GM18907 (cell line): Measurements from ENCODE around the gene NFKB1.
"Not testable (repeated sequence)": the region's sequence is repeated elsewhere in the genome, so short reads cannot be mapped to it uniquely, and the experiment has no call there.

Experiments used
- ATAC-seq: cut with Tn5 transposase; IDR thresholded peaks from one replicate; pipeline ENCODE4 v1.9.1; 2021; ENCODE audit warnings: mild to moderate bottlenecking, moderate library complexity; ENCODE audit not compliant: unreplicated experiment

Gene NFKB1

GRCh38 chr4:102500696-102501446 is at the start of gene NFKB1:
Gene NFKB1 (plus strand): TSS chr4:102501359. CDS start chr4:102525519, 24,160 bp downstream.
- ATAC-seq: peak; percentile 77

GRCh38 chr4:102452854-102453253 is 48.3 kb upstream of the NFKB1 start:
- ATAC-seq: no peak

- no peak for ATAC-seq
These were observed 47.3 kb upstream of the NFKB1 start for GRCh38 chr4:102453827-102454226.

GRCh38 chr4:102454268-102454667 is 46.9 kb upstream of the NFKB1 start:
- ATAC-seq: no peak

DNA sequence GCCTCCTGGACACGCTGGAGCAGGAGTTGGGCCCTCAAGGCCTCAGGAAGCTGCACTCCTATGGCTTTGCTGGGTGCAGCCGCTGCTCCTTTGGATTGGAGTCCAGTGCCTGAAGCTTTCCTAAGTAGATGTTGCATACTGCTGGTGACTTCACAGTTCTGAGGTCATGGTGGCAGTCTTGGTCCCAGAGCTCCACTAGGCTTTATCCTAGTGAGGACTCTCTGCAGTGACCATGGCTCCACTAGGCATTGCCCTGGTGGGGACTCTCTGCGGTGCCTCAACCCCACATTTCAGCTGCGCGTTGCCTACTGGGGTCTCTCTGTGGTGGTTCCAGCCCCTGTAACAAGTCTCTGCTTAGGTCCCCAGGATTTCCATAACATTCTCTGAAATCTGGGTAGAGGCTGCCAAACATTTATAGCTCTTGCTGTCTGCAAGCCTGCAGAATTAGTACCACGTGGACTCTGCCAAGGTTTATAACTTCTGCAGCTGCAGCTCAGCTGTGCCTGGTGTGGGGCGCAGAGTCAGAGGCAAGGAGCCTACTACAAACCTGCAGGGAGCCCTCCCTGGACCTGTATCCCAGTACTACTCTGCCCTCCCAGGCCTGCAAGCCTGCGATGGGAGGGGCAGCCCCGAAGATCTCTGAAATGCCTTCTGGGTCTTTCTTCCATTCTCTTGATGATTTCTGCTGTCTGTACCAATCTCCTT is 46.0 kb upstream of the NFKB1 start:
- ATAC-seq: no peak

DNA sequence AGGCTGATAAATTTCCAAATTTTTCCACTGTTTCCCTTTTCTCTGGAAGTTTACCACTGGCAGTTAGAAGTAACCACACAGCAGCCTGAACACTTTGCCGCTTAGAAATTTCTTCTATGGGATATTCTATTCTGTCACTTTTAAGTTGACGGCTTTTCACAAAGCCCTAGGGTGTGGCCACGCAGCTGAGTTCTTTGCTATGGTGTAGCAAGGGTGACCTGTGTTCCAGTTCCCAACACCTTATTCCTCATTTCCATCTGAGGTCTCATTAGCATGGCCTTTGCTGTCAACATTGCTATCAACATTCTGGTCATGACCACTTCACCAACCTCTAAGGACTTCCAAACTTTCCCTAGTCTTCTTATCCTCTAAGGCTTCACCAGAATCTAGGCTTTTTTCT is 45.4 kb upstream of the NFKB1 start:
- ATAC-seq: no peak

DNA sequence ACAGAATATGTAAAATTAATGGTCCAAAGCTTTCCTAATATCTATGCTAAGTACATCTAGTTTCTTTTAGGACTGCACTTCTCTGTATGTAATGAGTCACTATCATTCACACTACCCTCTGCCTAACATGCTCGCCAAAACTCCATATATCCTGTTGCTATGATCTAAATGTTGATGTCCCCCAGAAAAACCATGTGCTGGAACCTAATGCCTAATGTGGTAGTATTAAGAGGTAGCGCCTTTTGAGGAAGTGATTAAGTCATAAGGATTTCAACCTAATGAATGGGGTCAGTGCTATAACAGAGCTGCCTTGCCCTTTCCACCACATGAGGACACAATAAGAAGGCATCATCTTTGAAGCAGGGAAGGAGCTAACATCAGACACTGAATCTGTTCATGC is 34.9 kb upstream of the NFKB1 start:
- no peak for ATAC-seq

DNA sequence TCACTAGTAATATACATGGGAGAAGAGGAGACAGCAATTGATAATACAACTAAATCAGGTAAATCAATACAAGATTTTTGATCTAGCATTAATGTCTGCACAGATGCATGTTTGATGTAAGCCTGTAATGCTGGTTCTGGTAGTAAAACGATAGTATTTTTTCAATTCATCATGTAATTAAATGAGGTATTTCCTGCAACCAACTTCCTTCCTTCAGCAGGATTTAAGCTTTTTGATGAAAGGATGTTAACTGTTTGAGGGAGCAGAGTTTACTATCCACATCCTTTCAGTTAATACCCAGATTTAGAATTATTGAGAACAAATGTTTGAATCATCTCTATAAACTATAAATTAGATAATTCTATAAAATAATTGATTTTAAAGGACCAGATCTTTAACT is 31.4 kb upstream of the NFKB1 start:
- ATAC-seq: no peak

DNA sequence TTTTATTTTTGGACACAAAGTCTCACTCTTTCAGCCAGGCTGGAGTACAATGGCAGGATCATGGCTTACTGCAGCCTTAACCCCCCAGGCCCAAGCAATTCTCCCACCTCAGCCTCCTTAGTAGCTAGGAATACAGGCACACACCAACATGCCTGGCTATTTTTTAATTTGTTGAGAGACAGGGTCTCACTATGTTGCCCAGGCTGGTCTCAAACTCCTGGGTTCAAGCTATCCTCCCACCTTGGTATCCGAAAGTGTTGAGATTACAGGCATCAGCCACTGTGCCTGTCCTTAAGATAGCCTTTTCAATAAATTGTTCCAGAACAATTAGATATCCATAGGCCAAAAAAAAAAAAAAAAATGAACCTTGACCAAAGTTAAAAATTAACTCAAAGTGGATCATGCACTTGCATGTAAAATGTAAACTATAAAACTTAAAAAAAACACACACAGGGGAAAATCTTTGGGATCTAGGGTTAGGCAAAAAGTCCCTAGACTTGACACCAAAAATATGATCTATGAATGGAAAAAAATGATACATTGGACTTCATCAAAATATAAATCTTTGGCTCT is 28.6 kb upstream of the NFKB1 start:
- ATAC-seq: no peak

- no peak for ATAC-seq
These were observed 27.7 kb upstream of the NFKB1 start for GRCh38 chr4:102473476-102473875.

DNA sequence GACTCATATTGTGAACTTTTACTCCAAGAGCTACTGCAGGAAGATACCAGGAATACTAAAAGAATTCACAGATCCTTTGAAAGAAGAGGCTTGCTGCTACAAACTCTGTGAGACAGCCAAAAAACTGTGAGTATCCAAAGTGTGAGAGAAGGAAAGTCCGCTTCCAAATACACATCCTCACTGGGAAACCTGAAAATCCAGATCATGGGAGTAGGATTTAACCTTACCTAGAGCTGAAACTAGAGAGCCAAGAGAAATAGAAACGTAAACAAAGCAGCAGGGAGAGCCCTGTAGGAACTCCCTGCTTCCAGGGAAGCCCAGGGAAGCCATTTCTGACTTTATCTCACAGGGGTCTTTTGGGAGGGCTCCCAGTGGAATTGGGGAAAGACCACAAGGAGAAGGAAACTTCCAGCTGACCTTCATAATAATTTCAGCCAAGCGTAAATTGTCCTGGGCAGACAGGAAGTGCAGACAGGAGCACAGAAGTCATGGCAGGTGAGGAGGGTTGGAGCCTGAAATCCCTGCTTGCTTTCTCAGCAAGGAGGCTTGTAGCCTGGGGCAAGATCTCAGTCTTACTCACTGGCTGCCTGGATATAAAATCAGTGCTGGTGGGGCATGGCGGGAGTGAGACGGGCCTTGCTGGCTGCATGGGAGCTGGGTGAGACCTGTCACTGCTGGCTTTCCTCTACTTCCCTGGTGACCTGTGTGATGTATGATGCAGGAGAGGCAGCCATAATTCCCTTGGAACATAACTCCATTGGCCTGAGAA is 26.2 kb upstream of the NFKB1 start:
- no peak for ATAC-seq

GRCh38 chr4:102477657-102478056 is 23.5 kb upstream of the NFKB1 start:
- ATAC-seq: no peak

- no peak for ATAC-seq
These were observed 23.0 kb upstream of the NFKB1 start for GRCh38 chr4:102478186-102478585.

DNA sequence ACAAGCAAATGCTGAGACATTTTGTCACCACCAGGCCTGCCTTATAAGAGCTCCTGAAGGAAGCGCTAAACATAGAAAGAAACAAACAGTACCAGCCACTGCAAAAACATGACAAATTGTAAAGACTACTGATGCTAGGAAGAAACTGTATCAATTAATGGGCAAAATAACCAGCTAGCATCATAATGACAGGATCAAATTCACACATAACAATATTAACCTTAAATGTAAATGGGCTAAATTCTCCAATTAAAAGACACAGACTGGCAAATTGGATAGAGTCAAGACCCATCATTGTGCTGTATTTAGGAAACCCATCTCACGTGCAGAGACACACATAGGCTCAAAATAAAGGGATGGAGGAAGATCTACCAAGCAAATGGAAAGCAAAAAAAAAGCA is 21.3 kb upstream of the NFKB1 start:
- not testable (repeated sequence) for ATAC-seq

DNA sequence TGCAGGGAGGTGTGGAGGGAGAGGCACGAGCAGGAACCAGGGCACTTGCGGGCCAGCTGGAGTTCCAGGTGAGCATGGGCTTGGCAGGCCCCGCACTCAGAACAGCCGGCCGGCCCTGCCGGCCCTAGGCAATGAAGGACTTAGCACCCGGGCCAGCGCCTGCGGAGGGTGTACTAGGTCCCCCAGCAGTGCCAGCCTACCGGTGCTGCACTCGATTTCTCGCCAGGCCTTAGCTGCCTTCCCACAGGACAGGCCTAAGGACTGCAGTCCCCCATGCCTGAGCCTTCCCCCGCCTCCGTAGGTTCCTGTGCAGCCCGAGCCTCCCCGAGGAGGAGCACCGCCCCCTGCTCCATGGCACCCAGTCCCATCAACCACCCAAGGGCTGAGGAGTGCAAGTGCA is 18.0 kb upstream of the NFKB1 start:
- no peak for ATAC-seq

GRCh38 chr4:102483990-102484692 is 17.0 kb upstream of the NFKB1 start:
- ATAC-seq: not testable (repeated sequence)

DNA sequence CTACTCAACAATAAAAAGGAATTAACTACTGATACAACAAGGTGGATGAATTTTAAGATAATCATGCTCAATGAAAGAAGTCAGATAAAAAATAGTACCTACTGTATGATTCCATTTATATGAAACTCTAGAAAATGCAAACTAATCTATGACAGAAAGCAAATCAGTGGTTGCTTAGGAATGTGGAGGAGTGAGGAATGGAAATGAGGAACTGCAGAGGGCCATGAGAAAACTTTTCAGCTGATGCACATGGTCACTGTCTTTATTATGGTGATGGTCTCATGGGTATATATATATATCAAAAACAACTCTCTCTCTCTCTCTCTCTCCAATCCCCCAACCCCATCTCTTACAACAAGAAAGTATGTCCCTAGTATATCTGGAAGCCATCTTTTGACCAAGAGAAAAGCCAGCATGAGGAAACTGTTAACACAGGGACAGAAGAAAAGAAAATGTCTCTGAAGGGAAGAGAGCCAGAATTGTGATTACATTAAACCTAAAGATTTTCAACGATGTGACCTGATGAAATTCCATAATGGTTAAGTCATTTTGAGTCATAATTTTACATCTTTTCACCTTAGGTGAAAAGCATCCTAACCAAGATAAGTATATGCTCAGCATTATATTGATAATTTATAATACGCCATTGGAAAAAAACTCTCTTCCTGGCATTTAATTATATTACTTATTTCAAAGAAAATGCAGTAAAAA is 8.5 kb upstream of the NFKB1 start:
- no peak for ATAC-seq

- ATAC-seq: peak; percentile 8
These were observed 7.9 kb upstream of the NFKB1 start for GRCh38 chr4:102493257-102493656.

DNA sequence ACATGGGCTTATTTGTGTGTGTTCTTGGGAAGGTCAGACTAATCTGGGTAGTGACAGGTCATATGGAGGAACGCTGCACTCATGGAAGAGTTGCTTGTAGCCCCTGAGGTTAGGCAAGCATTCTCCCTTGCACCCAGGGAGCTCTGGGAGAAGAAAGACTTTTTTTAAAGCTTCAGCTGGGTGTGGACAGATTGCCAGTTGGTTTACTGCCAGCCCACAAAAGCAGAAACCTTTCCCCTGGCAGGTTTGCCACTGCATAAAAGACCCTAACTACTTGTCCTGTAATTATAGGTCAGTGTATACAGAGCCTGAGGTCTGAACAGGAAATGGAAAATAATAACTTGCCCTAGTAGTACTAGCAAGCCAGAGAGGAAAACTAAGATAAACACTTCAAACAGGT is 7.4 kb upstream of the NFKB1 start:
- ATAC-seq: peak; percentile 56

- ATAC-seq: no peak
These were observed 6.6 kb upstream of the NFKB1 start for GRCh38 chr4:102494603-102495002.
